H1 (cell line): ENCODE measurements around the gene PDS5A.

ENCODE experiments used
- ASH2L ChIP-seq: fragments of 200-600, 300-600 bp; sonication (generic); IDR thresholded peaks from one replicate; pipeline ENCODE4 v1.7.1; 2017; ENCODE audit warnings: low read length
- CEBPB ChIP-seq: IDR thresholded peaks from 2 replicates; pipeline ENCODE4 v1.6.1; 2012; ENCODE audit warnings: low read depth, low read length
- CHD2 ChIP-seq: IDR thresholded peaks from 2 replicates; pipeline ENCODE4 v1.6.1; 2012; ENCODE audit warnings: low read length, improper control_type of control experiment
- FOSL1 ChIP-seq: IDR thresholded peaks from 2 replicates; pipeline ENCODE4 v1.6.1; 2011; ENCODE audit warnings: mild to moderate bottlenecking, low read depth, low read length, moderate library complexity; ENCODE audit not compliant: insufficient read depth
- HDAC2 ChIP-seq, 2 experiments: fragments of 300-600 bp in 1 of 2; sonication (generic) in 1 of 2; IDR thresholded peaks; 2 replicates each; pipeline ENCODE4 v1.6.1; 2011 to 2012; ENCODE audit warnings: low read depth in 2 of 2, low read length in 2 of 2, mild to moderate bottlenecking in 2 of 2, moderate library complexity in 2 of 2, borderline replicate concordance in 1 of 2, inconsistent platforms in 1 of 2
- JUND ChIP-seq: IDR thresholded peaks from 2 replicates; pipeline ENCODE4 v1.6.1; 2011; ENCODE audit warnings: mild to moderate bottlenecking, improper control_type of control experiment, low read length
- POLR2A ChIP-seq, 2 experiments: IDR thresholded peaks; 1 replicate in 1 of 2; 2 replicates in 1 of 2; pipeline ENCODE4 v1.6.1; 2011; ENCODE audit warnings: low read depth in 2 of 2, low read length in 2 of 2, mild to moderate bottlenecking in 2 of 2; ENCODE audit errors: control extremely low read depth in 1 of 2
- POLR2AphosphoS5 ChIP-seq: IDR thresholded peaks from 2 replicates; pipeline ENCODE4 v1.6.1; 2011; ENCODE audit warnings: low read depth, low read length
- RNF2 ChIP-seq: fragments of 200-900, 300-1000 bp; sonication (generic); IDR thresholded peaks from 2 replicates; pipeline ENCODE4 v1.7.1; 2016; ENCODE audit warnings: borderline replicate concordance, low read depth, mild to moderate bottlenecking, antibody characterized with exemption, low read length; ENCODE audit not compliant: poor library complexity, severe bottlenecking; ENCODE audit errors: missing control alignments
- SUZ12 ChIP-seq: fragments of 200-600 bp; sonication (generic); IDR thresholded peaks from 2 replicates; pipeline ENCODE4 v1.6.1; 2012; ENCODE audit warnings: mild to moderate bottlenecking, inconsistent platforms, low read length, moderate library complexity, mixed read lengths
- TAF1 ChIP-seq: IDR thresholded peaks from 2 replicates; pipeline ENCODE4 v1.6.1; 2011; ENCODE audit warnings: mild to moderate bottlenecking, low read depth, low read length
- TF ChIP-seq, protein P1 (sequence below), 3 experiments: IDR thresholded peaks; 1 replicate in 2 of 3; 2 replicates in 1 of 3; pipeline versions ENCODE4 v1.5.1 to v1.6.1; 2011; ENCODE audit warnings: low read length in 3 of 3, mild to moderate bottlenecking in 3 of 3, inconsistent platforms in 2 of 3, low read depth in 1 of 3, moderate library complexity in 1 of 3; ENCODE audit not compliant: insufficient read depth in 1 of 3; ENCODE audit errors: control extremely low read depth in 1 of 3

DNA sequence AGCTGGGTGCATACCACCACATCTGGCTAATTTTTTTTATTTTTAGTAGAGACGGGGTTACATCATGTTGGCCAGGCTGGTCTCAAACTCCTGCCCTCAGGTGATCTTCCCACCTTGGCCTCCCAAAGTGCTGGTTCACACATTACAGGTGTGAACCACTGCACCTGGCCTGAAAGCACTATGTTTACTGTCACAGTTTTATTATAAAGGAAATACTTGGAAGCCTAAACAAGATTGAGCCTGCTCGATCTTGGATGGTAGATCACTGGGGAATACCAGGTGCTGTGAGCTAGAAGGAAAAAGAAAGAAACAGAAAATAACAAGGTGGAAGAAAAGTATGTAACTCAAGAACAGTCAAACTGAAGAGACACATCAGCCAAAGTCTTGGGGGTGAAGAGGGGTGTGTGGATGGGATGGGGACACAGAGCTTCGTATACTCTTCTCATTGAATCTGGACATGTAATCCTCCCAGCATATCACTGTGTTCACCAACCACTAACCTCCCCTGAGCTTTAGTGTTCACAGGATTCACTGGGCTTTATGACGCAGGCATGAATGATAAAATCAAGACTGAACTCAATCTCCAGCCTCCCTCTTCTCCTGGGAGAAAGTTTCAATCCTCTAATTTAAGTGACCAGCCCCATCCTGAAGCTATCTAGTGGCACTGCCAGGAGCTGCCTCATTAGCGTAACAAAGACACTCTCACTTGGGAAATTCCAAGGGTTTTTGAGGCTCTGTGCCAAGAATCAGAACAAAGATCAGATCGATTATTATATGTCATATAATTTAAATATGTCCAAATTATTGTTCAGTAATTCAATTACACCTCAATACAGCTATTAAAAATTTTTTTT lies 40.9 kb downstream of the PDS5A start:
- TF ChIP-seq RNF2 = no peak
- no peak for TF ChIP-seq HDAC2 (IDR thresholded peaks at IDR 0.05; ENCODE audit: borderline replicate concordance in 1 of 2, low read depth in 2 of 2, low read length in 2 of 2)
- TF ChIP-seq ASH2L = no peak
- no peak for TF ChIP-seq SUZ12
- TF ChIP-seq POLR2A (IDR thresholded peaks at IDR 0.05; ENCODE audit: control extremely low read depth in 1 of 2, low read depth in 2 of 2, low read length in 2 of 2) = no peak
- TF ChIP-seq POLR2AphosphoS5 = no peak
- TF ChIP-seq CHD2 = no peak
- TF ChIP-seq, protein P1, sequence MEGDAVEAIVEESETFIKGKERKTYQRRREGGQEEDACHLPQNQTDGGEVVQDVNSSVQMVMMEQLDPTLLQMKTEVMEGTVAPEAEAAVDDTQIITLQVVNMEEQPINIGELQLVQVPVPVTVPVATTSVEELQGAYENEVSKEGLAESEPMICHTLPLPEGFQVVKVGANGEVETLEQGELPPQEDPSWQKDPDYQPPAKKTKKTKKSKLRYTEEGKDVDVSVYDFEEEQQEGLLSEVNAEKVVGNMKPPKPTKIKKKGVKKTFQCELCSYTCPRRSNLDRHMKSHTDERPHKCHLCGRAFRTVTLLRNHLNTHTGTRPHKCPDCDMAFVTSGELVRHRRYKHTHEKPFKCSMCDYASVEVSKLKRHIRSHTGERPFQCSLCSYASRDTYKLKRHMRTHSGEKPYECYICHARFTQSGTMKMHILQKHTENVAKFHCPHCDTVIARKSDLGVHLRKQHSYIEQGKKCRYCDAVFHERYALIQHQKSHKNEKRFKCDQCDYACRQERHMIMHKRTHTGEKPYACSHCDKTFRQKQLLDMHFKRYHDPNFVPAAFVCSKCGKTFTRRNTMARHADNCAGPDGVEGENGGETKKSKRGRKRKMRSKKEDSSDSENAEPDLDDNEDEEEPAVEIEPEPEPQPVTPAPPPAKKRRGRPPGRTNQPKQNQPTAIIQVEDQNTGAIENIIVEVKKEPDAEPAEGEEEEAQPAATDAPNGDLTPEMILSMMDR (IDR thresholded peaks at IDR 0.05; ENCODE audit: control extremely low read depth in 1 of 3, insufficient read depth in 1 of 3, low read depth in 1 of 3, low read length in 3 of 3) = no peak
- TF ChIP-seq FOSL1 = no peak
- no peak for TF ChIP-seq JUND
- no peak for TF ChIP-seq TAF1
- no peak for TF ChIP-seq CEBPB
